HepG2 (cell line): Measurements from ENCODE around the gene SLC12A5. TPM values are rescaled to one million over a fixed set of nuclear protein-coding genes. Genes with fewer than 3 reads are reported as not detected.
A peak's percentile ranks its signal among the peaks of the same experiment; 100 is the strongest.

ENCODE experiments used
- CBFB ChIP-seq: sonication (generic); formaldehyde crosslinking; IDR thresholded peaks from 2 replicates; pipeline ENCODE4 v1.4.0; 2020; ENCODE audit warnings: missing genetic modification reagents
- CBX2 ChIP-seq, 2 experiments: fragments of 200-600 bp in 1 of 2; sonication (generic); formaldehyde crosslinking in 1 of 2; IDR thresholded peaks; 2 replicates each; pipeline versions ENCODE4 v1.7.0 to v1.8.1; 2018 to 2022; ENCODE audit warnings: low read depth in 2 of 2, low read length in 1 of 2, mild to moderate bottlenecking in 1 of 2, missing genetic modification reagents in 1 of 2
- CHD4 ChIP-seq: fragments of 200-600 bp; sonication (generic); IDR thresholded peaks from 2 replicates; pipeline ENCODE4 v1.7.0; 2017; ENCODE audit warnings: mild to moderate bottlenecking, low read length, borderline replicate concordance
- CREB1 ChIP-seq, 2 experiments: fragments of 450-650 bp in 1 of 2; IDR thresholded peaks; 2 replicates each; pipeline ENCODE4 v1.6.1; 2016 to 2017; ENCODE audit warnings: control low read depth in 1 of 2, mild to moderate bottlenecking in 1 of 2, missing compliant biosample characterization in 1 of 2, missing genetic modification characterization in 1 of 2
- EHMT2 ChIP-seq: fragments of 200-600 bp; sonication (generic); IDR thresholded peaks from 2 replicates; pipeline ENCODE4 v1.7.0; 2017; ENCODE audit warnings: antibody characterized with exemption, low read depth, low read length, borderline replicate concordance
- GATA4 ChIP-seq: sonication (generic); IDR thresholded peaks from 2 replicates; pipeline ENCODE4 v1.6.1; 2016; ENCODE audit warnings: antibody characterized with exemption, low read depth, borderline replicate concordance
- NR1H2 ChIP-seq: sonication (generic); formaldehyde crosslinking; IDR thresholded peaks from 2 replicates; pipeline ENCODE4 v1.8.1; 2022; ENCODE audit warnings: low read depth, missing genetic modification reagents, borderline replicate concordance
- NRL ChIP-seq: sonication (generic); formaldehyde crosslinking; IDR thresholded peaks from 2 replicates; pipeline ENCODE4 v1.5.0; 2020; ENCODE audit warnings: missing genetic modification reagents, mild to moderate bottlenecking, moderate library complexity, borderline replicate concordance
- SMYD3 ChIP-seq: sonication (generic); formaldehyde crosslinking; IDR thresholded peaks from 2 replicates; pipeline ENCODE4 v1.8.1; 2023; ENCODE audit warnings: mild to moderate bottlenecking, missing genetic modification reagents
- SP140L ChIP-seq: sonication (generic); formaldehyde crosslinking; IDR thresholded peaks from 2 replicates; pipeline ENCODE4 v1.4.0; 2020; ENCODE audit warnings: missing genetic modification reagents, borderline replicate concordance
- ZNF44 ChIP-seq: sonication (generic); formaldehyde crosslinking; IDR thresholded peaks from 2 replicates; pipeline ENCODE4 v1.5.1; 2020; ENCODE audit warnings: mild to moderate bottlenecking, missing genetic modification reagents
- polyA plus RNA-seq, 8 experiments: library from polyadenylated mRNA; depleted of rRNA in 3 of 8; stranded (reverse) in 7 of 8; unstranded in 1 of 8; fragments of >200 nt; fragmentation: Illumina TruSeq in 4 of 8; extraction: Trizol in 4 of 8; gene quantifications; 2 replicates each; pipeline versions ENCODE4 v1.2.1 to v1.2.3, GENCODE V29; 2011 to 2016; ENCODE audit warnings: low read depth in 4 of 8, missing spikeins in 1 of 8, mixed read lengths in 1 of 8; ENCODE audit not compliant: insufficient read depth in 1 of 8
- total RNA-seq, 5 experiments: library from RNA; depleted of rRNA; stranded (reverse); fragments of >200 nt; fragmentation: Illumina TruSeq; extraction: Trizol; gene quantifications; 2 replicates each; pipeline ENCODE4 v1.2.3, GENCODE V29; 2016; ENCODE audit warnings: low read depth in 1 of 5
- TF ChIP-seq, protein P1 (sequence below): sonication (generic); formaldehyde crosslinking; IDR thresholded peaks from 2 replicates; pipeline ENCODE4 v1.9.0; 2022; ENCODE audit warnings: low read depth, missing genetic modification reagents
- TF ChIP-seq, protein P2 (sequence below): IDR thresholded peaks from 2 replicates; pipeline ENCODE4 v1.6.1; 2012; ENCODE audit warnings: inconsistent platforms
- TF ChIP-seq, protein P3 (sequence below): sonication (generic); formaldehyde crosslinking; IDR thresholded peaks from 2 replicates; pipeline ENCODE4 v1.8.0; 2023; ENCODE audit warnings: mild to moderate bottlenecking, missing genetic modification reagents
- TF ChIP-seq, protein P4 (sequence below): IDR thresholded peaks from 2 replicates; pipeline ENCODE4 v1.6.1; 2018; ENCODE audit warnings: missing genetic modification reagents, mild to moderate bottlenecking, missing compliant biosample characterization
- TF ChIP-seq, protein P5 (sequence below): sonication (generic); formaldehyde crosslinking; IDR thresholded peaks from 2 replicates; pipeline ENCODE4 v1.4.0; 2020; ENCODE audit warnings: missing genetic modification reagents
- TF ChIP-seq, protein P6 (sequence below): sonication (generic); formaldehyde crosslinking; IDR thresholded peaks from 2 replicates; pipeline ENCODE4 v1.8.0; 2022; ENCODE audit warnings: mild to moderate bottlenecking, missing genetic modification reagents
- TF ChIP-seq, protein P7 (sequence below): IDR thresholded peaks from 2 replicates; pipeline ENCODE4 v1.6.1; 2016; ENCODE audit warnings: low read depth, borderline replicate concordance
- TF ChIP-seq, protein P8 (sequence below): IDR thresholded peaks from 2 replicates; pipeline ENCODE4 v1.6.1; 2016; ENCODE audit warnings: missing compliant biosample characterization, missing genetic modification reagents, borderline replicate concordance

Gene SLC12A5
- total and polyA plus RNA-seq, 2 of the 13 experiments (the other 11 are each of a cell fraction or from before 2014, with no cell fraction given) = 4.3 to 5.4 TPM

DNA sequence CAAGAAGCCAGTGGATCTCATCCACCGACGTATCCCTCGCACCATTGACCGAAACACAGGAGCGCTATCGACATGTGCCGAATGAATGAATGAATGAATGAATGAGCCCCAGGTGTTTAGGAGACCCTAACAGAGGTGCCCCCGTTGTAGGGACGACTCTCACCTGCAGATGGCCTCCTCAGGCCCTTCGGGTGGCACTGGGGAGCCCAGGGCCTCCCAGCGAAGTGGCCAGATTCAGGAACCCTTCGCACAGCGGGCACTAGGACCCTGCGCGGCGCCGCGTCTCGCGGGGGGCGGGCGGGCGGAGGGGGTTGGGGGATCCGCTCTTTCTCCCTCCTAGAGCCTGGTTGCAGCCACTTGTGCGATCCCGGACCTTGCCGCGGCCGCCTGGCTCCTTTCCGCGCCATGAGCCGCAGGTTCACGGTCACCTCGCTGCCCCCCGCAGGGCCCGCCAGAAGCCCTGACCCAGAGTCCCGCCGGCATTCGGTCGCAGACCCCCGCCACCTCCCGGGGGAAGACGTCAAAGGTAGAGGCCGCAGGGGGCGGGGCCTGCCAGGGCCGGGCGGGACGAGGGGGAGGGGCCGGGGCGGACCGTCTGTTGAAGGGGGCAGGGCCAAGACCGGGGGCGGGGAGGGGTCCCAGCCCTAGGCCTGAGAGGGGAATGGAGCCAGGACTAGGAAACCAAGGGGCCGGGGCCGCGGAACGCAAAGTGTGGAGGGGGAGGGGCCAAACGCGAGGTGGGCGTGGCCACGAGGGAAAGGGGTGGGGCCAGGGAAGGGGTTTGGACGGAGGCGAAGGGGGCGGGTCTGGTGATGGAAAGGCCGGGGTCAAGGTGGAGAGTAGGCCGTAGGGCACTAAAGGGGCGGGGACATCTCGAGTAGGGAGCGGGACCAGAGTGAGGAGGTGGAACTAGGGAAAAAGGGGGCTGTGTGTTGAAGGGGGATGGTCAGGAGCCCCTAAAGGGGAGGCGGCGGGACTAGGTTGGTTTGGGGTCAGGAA lies 7.4 kb upstream of the SLC12A5 start (continued):
- TF ChIP-seq NRL (CRISPR knock-in tag) (peak; percentile 63; the same call in 1 of the 2 replicates), EHMT2 (peak; percentile 69; the same call in 1 of the 2 replicates), CBX2 (IDR thresholded peaks at IDR 0.05; ENCODE audit: low read depth, low read length) (no peak), CBX2 (CRISPR knock-in tag; IDR thresholded peaks at IDR 0.05; ENCODE audit: low read depth) (no peak), CHD4 (no peak; the same call in 1 of the 2 replicates), CBFB (CRISPR knock-in tag) (no peak), CREB1 (IDR thresholded peaks at IDR 0.05) (no peak), CREB1 (CRISPR knock-in tag; IDR thresholded peaks at IDR 0.05) (peak; percentile 37; the same call in 1 of the 2 replicates), SMYD3 (CRISPR knock-in tag) (no peak), ZNF44 (CRISPR knock-in tag) (no peak), GATA4 (no peak), SP140L (no peak), NR1H2 (CRISPR knock-in tag) (no peak)
- TF ChIP-seq, protein P1, sequence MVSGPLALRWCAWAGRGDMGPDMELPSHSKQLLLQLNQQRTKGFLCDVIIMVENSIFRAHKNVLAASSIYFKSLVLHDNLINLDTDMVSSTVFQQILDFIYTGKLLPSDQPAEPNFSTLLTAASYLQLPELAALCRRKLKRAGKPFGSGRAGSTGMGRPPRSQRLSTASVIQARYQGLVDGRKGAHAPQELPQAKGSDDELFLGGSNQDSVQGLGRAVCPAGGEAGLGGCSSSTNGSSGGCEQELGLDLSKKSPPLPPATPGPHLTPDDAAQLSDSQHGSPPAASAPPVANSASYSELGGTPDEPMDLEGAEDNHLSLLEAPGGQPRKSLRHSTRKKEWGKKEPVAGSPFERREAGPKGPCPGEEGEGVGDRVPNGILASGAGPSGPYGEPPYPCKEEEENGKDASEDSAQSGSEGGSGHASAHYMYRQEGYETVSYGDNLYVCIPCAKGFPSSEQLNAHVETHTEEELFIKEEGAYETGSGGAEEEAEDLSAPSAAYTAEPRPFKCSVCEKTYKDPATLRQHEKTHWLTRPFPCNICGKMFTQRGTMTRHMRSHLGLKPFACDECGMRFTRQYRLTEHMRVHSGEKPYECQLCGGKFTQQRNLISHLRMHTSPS = no peak
- TF ChIP-seq, protein P2, sequence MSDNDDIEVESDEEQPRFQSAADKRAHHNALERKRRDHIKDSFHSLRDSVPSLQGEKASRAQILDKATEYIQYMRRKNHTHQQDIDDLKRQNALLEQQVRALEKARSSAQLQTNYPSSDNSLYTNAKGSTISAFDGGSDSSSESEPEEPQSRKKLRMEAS = peak; percentile 18
- TF ChIP-seq, protein P3, sequence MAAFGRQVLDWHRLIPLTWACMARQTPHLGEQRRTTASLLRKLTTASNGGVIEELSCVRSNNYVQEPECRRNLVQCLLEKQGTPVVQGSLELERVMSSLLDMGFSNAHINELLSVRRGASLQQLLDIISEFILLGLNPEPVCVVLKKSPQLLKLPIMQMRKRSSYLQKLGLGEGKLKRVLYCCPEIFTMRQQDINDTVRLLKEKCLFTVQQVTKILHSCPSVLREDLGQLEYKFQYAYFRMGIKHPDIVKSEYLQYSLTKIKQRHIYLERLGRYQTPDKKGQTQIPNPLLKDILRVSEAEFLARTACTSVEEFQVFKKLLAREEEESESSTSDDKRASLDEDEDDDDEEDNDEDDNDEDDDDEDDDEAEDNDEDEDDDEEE (CRISPR knock-in tag) = no peak
- TF ChIP-seq, protein P4, sequence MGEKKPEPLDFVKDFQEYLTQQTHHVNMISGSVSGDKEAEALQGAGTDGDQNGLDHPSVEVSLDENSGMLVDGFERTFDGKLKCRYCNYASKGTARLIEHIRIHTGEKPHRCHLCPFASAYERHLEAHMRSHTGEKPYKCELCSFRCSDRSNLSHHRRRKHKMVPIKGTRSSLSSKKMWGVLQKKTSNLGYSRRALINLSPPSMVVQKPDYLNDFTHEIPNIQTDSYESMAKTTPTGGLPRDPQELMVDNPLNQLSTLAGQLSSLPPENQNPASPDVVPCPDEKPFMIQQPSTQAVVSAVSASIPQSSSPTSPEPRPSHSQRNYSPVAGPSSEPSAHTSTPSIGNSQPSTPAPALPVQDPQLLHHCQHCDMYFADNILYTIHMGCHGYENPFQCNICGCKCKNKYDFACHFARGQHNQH (CRISPR knock-in tag) = 0 out of 2 replicates have a peak, but pooled peaks have one; percentile 34
- TF ChIP-seq, protein P5, sequence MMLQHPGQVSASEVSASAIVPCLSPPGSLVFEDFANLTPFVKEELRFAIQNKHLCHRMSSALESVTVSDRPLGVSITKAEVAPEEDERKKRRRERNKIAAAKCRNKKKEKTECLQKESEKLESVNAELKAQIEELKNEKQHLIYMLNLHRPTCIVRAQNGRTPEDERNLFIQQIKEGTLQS (CRISPR knock-in tag) = peak; percentile 42; the same call in 1 of the 2 replicates
- TF ChIP-seq, protein P6, sequence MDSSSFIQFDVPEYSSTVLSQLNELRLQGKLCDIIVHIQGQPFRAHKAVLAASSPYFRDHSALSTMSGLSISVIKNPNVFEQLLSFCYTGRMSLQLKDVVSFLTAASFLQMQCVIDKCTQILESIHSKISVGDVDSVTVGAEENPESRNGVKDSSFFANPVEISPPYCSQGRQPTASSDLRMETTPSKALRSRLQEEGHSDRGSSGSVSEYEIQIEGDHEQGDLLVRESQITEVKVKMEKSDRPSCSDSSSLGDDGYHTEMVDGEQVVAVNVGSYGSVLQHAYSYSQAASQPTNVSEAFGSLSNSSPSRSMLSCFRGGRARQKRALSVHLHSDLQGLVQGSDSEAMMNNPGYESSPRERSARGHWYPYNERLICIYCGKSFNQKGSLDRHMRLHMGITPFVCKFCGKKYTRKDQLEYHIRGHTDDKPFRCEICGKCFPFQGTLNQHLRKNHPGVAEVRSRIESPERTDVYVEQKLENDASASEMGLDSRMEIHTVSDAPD (CRISPR knock-in tag) = no peak
- TF ChIP-seq, protein P7, sequence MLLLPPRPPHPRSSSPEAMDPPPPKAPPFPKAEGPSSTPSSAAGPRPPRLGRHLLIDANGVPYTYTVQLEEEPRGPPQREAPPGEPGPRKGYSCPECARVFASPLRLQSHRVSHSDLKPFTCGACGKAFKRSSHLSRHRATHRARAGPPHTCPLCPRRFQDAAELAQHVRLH (CRISPR knock-in tag) = no peak
- TF ChIP-seq, protein P8, sequence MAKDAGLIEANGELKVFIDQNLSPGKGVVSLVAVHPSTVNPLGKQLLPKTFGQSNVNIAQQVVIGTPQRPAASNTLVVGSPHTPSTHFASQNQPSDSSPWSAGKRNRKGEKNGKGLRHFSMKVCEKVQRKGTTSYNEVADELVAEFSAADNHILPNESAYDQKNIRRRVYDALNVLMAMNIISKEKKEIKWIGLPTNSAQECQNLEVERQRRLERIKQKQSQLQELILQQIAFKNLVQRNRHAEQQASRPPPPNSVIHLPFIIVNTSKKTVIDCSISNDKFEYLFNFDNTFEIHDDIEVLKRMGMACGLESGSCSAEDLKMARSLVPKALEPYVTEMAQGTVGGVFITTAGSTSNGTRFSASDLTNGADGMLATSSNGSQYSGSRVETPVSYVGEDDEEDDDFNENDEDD (CRISPR knock-in tag) = peak; percentile 14; the same call in 1 of the 2 replicates
